GM12878 (cell line): ENCODE data around the gene PDZK1.

Experiments used
- CTCF ChIP-seq, 3 experiments: IDR thresholded peaks in 2 of 3; conservative IDR thresholded peaks in 1 of 3; 2 replicates each; pipeline ENCODE4 v1.5.1; 2011; ENCODE audit warnings: low read depth in 3 of 3, low read length in 3 of 3, mild to moderate bottlenecking in 3 of 3, control low read depth in 2 of 3, moderate library complexity in 2 of 3, inconsistent platforms in 1 of 3, mixed read lengths in 1 of 3; ENCODE audit not compliant: control insufficient read depth in 2 of 3, insufficient read depth in 1 of 3; ENCODE audit errors: extremely low read depth in 1 of 3
- YY1 ChIP-seq: IDR thresholded peaks from 2 replicates; pipeline ENCODE4 v1.6.1; 2011; ENCODE audit warnings: low read depth, mild to moderate bottlenecking, low read length

- TF ChIP-seq CTCF (IDR thresholded peaks at IDR 0.05 in 2 of 3, conservative IDR thresholded peaks at IDR 0.05 in 1 of 3; ENCODE audit: control insufficient read depth in 2 of 3, extremely low read depth in 1 of 3, insufficient read depth in 1 of 3, low read depth in 3 of 3, low read length in 3 of 3): no peak
- no peak for TF ChIP-seq YY1
Observed at GRCh38 chr1:145706086-145706664, 993 bp downstream of the PDZK1 start.
